WTC11 (cell line): ENCODE measurements around the gene RAPGEF1.

Experiments used
- CTCF ChIP-seq: fragments of 200-600 bp; IDR thresholded peaks from 2 replicates; pipeline ENCODE4 v1.8.0; 2022; ENCODE audit warnings: antibody characterized with exemption
- MAX ChIP-seq: sonication (generic); formaldehyde crosslinking; IDR thresholded peaks from 2 replicates; pipeline ENCODE4 v1.8.0; 2022; ENCODE audit warnings: mild to moderate bottlenecking, missing genetic modification reagents
- PRDM15 ChIP-seq: sonication (generic); formaldehyde crosslinking; IDR thresholded peaks from 2 replicates; pipeline ENCODE4 v1.8.0; 2022; ENCODE audit warnings: missing genetic modification reagents
- ZNF232 ChIP-seq: sonication (generic); formaldehyde crosslinking; IDR thresholded peaks from 2 replicates; pipeline ENCODE4 v1.8.0; 2022; ENCODE audit warnings: mild to moderate bottlenecking, missing genetic modification reagents

GRCh38 chr9:131690462-131690861, 49.4 kb downstream of the RAPGEF1 start:
- TF ChIP-seq CTCF (no peak), PRDM15 (no peak), ZNF232 (no peak), MAX (CRISPR knock-in tag) (no peak)
